Suppressor macrophage (primary cell): ENCODE data around the gene PALMD.

ENCODE experiments used
- DNase-seq, 4 experiments: peaks; one replicate each; pipeline ENCODE4 v3.0.0-alpha.2; 2020 to 2022

PALMD gene

DNA sequence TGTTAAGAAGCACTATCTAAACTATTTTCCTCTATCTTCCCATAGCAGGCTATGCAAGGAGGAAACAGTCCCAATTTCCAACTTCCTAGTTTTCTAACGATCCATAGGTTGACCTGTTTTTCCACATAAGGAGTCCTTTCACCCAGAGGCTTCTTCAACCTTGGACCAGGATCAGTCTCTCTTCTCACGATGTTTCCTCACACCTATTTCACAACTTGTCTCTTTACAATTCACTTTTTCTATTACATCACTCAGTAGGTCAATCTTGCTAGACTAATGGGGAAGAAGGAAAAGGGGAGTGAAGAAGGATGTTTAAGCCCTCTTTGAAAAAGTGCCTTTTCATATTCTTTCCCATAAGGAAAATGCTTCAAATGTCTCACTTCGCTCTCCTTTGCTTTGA lies 15.9 kb downstream of the PALMD start:
- peak in 1 of 4 experiments; percentile 6 for DNase-seq

DNA sequence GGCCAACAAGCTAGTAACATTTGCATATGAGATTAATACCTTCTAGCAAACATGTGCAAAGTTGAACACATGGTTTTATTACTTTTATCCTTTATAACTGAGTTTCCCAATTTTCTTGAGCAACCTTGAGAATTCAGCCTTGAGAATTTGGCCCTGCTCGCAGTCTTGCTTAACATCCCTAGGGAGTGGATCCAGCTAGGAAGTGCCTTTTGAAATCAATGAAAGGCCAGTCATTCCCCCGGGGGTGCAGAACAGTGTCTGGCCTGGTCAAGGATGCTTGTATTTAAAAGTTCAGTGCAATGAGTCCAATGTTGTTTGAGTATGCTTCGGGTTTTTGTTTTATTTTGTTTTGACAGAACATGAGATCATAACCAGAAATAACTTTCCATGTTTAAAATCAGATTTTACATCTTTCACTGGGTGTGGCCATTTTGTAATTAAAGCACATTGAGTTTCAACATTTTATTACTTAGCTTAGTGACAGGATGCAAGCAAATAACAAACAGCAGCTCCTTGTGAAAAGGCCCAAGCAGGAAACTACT lies 16.7 kb downstream of the PALMD start:
- no peak for DNase-seq

DNA sequence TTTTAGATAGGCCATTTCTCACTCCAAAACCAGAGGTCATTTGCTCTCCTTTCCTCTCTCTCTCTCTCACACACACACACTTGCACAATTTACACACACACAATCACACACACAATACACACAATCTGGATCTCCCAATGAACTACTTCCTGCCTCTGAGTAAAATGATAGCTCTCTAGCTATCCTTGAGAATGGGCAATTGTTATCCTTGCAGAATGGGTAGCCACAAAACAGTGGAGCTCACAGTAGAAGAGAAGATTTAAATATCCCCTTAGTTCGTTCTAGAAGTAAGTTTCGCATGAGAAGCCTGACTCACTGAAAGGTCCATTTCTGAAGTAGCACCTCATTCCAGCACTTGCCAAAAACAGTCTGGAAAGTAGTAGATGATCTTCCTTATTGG lies 17.6 kb downstream of the PALMD start:
- DNase-seq = no peak

DNA sequence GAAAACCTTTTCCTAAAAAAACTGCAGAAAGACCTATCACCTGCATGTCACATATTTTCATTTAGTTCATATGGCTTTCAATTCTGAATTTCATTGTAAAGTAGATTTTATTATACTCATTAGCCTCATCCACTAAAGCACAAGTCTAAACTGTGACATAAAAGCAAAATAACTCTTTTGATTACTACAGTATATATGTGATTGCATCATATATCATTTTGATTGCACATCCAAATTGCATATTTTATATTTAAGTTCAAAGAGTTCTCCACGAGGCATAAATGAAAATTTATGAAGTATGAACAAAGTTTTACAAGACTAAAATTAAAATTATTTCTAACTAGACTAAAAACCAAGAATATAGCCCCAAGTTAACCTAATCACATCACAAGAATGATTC lies 19.3 kb downstream of the PALMD start:
- no peak for DNase-seq

DNA sequence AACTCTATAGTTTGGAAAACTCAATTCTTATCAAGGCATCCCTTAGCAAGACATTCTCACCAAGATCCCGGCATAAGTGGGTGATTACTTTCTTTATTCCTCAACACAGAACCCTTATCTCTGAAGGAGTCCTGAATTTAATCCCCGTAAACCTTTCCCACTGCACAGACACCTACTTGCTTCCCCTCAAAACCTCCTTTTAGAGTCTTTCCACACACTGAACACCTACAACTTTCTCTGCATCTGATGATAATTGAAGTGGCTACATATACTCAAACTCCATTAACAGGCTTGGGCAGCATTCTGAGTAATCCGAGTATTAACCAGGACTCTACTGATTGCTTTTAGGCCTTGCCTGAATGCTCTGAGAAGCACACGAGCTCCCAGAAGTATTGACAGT lies 23.5 kb downstream of the PALMD start:
- no peak for DNase-seq

DNA sequence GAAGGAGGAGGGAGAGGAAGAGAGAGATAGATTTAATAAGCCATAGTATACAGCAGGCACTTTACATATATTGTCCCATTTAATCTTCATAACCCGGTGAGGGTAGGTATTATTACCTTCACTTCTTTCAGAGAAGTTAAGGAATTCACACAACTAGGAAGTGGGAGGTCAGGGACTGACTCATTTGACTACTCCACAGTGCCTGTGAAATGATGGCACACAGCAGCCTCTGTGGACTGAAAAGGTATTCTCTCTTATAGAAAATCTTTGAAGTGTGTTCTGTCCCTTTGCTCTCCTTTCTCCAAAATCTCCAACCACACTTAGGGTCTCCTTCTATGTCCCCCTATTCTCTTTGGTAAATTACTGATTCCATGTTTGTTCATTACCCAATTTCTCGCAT lies 23.9 kb downstream of the PALMD start:
- no peak for DNase-seq

DNA sequence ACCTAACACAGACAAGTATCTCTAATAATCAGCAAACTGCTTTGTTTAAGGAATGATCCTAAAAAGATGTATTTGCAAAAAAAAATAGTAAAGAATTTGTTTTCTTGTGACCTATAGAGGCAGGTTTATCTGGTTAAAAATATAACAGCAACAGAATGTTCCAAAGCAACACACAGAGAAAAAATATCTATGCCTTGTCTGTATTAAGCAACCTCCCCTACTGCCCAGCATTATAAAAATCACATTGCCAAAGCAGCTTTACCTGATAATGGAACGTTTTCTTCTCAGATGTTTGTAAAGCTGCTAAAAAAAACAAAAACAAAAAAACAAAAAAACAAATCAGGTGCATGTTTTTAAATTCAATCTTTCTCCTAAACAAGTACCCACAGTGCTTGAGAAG lies 24.7 kb downstream of the PALMD start:
- no peak for DNase-seq

DNA sequence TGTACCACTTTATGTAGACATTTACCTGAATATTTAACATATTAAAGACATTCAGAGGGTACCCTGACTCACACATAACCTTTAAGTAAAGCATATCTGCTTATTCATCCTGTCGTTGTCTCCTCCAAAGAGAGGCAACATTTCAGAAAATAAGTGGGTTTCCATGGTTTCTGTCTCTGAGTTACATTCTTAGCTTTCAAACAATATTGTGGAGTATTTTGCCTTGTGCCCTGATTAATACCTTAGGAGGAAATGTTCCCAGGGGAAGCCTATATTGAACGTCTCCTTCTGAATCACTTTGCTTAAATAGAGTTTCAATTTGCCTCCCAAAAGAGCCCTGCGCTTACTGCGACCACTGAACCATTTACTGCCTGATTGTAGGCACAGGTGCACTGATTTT lies 26.1 kb downstream of the PALMD start:
- DNase-seq = no peak

DNA sequence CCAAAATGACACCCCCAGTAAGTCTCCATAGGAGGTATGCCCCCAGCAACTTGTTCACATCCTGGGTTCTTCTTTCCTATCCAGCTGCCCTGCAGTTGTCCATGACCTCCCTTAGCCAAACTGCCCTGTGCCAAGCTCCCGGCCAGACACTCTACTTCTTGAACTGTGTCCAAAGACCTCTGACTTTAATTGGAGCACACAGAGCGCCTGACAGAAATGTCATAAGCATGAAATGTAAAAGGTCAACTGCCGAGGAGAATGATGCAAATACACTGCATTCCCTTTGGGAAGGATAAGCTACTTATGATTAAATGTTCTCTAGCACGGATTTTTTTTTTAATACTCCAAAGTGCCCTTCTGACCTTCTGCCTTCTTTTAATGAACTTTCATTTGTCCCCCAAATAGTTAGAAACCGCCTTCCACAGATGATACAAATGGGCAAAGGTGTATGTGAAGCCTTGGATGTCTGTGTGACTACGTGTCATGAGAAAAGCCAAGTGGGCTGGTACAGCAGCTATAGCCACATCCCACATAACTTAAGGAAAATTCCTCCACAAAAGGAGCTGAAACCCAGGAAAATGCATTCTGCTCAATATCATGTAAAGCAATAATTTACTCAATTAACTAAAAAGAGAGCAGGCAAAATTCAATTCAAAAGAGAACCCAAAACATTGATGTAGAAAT lies 26.8 kb downstream of the PALMD start:
- DNase-seq = no peak

DNA sequence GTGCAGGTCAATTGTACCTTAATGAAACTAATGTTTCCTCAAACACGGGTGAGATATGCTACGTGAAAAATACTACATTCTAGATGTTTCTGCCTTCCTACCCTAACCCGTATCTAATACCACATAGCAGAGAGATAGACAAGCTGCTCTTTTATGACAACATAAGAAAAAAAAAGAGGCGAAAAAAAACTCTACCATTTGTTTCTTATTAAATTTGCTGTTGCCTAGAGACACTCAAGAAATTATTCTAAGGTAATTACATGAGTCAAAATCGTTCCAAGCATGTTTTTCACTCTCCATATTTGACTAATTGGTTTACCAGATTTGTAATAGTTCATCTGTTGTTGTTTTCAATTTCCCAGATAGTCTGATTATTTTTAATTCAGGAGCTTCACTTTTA lies 27.4 kb downstream of the PALMD start:
- DNase-seq = no peak

DNA sequence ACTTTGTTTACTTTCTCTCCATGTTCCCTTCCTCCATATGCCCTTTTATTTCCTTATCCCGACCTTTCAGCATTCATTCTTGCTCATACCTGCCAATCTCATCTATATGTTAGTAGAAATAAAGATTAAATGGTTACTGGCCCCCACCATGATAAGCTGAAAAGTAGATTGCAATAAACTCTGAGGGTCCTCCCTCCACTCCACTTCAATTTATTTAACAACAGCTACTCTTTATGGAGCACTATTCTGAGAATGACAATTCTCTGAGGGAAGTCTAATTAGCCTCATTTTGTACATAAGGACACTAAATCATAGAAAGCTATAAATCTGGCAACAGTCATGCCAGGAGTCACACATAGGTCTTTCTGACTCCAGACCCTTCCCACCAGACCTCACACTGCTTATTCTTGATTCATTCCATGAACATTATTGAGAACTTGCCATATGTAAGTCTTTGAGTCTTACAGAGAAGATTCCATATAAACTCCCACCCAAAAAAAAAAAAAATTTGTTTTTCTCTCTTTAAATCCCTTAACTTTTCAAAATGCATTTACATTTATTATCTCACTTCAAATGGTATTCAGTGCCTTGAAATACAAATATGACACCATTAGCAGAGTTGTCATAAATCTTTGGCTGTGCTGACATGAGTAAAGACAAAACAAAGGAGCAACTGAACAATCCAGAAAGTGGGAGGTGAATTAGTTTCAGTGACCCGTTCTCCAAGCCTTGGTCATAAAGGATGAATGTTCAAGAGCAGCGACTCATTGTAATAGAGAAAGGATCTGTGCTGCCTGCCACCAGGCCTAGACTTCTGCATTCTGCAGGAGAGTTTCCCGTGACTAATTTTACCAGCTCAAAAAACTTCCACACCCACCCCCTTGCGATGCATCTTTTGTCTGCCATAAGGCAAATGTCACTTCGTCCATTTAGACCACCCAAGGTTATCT lies 28.5 kb downstream of the PALMD start:
- peak in 2 of 4 experiments; percentile 1 to 3 for DNase-seq

DNA sequence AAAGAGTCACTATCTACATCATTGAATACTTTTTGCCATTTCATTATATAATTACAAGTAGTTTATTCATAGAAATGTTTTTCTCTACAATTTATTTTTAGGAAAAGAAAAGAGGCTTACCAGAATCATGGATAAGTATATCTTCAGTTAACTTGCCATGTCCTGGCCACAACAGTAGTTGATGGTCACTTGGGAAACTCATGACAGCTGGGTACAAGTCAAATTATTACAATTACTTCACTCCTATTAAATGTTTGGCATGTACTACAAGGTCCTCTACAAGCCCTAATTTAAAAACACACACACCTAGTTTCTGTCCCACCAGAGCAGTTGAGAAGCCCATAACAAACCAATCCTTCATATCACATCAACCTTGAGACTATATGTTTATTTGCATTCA lies 29.4 kb downstream of the PALMD start:
- no peak for DNase-seq

DNA sequence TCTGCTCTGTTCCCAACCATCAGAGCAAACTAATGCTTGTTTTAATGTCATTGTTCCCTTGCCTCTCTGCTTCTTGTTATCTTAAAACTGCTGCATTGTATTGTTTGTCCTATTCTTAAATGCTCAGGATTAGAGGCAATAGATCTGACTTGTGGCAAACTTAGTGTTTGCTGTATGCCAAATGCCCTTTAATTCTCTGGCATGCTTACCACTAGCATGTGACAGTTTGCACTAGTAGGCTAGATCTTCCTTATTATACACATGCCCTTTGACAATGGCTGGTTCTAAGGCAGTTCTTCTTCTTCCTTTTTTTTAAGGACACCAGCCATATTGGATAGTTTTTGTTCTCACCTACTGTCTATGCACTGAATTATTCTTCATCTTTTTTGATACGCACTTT lies 30.1 kb downstream of the PALMD start:
- DNase-seq = peak in 2 of 4 experiments; percentile 3 to 16

DNA sequence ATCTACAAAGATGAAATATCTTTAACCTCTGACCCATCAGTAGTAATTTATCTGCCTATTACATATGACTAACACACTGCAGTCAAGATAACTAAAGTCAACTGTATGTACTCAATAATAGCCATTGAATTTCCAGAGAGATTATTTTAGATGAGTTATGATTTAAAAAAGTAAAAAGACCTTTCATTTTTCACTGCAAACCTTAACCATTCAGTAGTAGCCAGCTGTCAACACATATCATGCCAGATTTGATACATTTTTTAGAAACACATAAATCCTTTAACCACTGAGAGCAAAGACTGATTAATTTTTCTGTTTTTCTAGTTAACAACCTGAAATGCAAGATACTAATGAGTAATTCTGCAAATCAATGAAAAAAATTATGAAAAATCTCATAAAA lies 31.0 kb downstream of the PALMD start:
- no peak for DNase-seq

DNA sequence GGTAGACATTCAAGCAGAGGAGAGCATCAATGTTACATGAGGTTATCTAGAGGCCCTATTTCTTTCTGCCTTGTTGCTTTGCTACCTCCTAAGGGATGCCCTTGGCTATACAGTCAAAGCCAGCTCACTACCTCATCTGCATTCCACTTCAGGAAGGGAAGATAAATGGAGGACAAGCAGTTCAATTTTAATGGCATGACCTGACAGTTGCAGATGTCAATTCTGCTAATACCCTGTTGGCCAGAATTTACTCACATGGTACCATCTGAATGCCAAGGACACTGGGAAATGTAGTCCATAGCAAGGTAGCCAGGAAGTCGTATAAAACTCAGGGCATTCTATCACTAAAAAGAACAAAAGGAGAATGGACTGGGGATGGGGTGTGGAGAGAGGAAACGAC lies 31.5 kb downstream of the PALMD start:
- DNase-seq = no peak

DNA sequence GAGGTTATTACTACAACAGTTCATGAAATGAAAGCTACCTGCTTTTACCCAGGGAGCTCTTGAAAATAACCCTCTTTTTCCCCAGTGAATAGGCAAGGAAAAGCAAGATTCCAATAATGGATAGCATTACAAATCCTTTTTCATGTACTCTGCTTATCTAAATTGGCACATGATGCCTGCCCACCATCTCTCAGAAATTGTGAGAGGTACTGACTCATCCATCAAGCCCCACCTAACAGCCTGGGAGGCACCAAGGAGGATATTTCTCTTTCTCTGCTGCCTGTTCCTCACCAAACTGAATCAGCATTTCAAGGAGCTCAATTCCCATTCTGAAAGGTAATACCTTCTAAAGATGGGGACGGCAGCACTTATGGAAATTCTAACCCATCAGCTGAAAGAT lies 34.4 kb downstream of the PALMD start:
- no peak for DNase-seq

DNA sequence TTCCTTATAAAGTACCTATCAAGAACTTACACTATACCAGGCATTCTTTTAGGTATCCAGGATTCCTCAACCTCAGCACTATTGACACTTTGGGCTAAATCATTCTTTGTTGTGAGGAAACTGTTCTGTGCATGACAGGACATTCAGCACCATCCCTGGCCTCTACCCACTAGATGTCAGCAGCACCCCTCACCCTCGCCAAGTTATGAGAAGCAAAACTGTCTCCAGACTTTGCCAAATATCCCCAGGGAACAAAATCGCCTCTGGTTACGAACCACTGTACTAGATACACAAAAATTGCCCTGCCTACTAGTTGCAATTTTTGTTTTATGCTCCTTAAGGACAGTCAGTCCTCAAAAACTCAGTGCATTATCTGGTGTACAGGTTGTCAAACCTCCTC lies 35.7 kb downstream of the PALMD start:
- no peak for DNase-seq

DNA sequence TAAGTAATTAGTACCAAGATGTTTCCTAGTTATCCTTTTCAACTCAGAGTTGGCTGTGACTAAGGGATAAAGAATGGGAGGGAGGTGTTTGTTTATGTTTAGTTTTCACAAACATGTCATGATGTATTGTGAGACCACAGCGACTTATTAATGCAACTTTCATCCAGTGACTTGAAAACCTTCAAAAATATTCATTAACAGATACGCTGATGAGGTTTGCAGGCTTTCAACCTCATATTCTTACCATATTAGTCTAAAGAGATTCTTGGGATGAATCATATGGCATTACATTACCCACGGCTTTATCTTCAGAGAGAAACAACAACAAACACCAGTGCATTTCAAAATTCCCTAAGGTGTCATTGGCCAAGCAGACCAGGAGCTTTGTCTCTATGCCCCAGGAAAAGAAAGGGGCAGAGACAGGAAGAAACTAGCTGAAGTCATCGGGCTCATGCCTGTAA lies 36.4 kb downstream of the PALMD start:
- DNase-seq = no peak

DNA sequence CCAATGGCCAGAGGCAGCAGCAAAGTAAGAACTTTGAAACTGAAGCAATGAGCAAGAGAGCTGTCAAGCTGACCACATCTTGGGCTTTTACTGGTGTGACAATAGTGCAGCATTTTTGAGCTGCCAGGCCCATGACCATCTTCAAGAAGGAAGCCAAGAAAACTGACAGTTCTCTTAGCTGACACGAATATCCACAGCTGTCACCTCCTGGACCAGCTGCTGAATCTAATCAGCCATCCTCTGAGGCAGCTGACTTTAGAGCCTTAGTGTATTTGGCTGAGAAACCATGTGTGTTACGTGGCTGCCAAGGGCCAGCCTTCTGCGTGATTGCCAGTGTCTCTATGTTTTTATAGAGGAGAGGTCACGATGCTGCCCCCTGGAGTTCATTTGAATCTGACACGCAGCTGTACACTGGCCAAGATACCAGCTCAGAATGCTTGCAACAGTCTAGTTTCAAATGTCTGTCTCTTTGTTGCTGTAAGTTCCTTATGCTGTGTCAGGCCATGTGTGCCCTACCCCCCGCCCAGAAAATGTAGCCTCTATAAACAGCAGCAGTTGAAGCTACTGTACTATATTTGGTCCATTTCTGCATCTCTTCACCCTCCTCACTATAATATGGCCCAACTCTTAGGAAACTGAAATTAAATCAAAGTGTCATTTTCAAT lies 39.7 kb downstream of the PALMD start:
- DNase-seq = peak; percentile 39 to 64 (median 54)

DNA sequence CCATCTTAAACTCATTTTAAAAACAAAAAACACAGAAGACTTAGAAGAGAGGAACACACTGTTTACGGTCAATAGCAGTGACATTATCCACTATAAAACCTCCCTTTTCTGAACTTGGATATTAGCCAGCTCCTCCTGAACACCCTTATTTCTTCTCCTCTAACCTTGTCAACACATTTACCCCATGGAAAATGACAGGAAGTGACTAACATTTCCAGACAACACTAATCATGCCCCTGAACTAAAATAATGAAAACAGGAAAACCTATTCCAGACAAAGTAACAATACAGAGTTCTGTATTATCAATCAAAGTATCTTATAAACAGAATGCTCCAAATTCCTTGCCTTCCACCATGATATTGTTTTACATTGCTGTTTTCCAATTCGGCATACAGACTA lies 45.3 kb downstream of the PALMD start:
- no peak for DNase-seq

DNA sequence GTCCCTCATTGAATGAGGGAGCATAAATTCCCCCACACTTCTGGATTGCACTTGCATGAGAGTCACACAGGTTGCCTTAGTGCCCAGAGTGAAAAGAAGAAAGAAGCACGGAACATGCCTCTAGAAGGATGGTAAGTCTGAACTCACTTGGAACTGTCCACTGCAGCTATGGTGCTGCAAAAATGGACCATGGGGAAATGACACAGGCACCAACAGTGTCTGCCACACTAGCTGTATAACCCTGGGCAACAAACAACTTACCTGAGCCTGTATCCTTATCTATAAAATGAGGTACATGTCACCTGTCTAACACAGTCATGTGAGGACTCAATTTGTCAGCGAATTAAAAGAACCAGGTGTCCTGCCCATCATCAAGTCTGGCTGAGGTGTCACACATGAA lies 50.7 kb downstream of the PALMD start:
- no peak for DNase-seq

DNA sequence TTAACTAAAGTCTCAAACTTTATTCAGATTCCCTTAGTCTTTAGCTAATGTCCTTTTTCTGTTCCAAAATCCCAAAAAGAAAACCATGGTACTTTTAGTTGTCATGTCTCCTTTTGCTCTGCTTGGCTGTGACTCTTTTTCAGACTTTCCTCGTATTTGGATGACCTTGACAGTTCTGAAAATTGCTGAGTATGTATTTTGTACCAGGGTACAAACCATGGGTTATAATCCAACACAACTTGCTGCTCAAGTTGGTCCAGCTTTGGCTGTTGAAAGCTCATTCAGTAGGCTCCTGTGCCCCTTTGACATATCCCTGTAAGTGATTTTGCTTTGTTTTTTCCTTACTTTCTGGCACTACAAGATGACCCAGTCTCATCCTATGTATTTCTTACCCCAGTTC lies 51.7 kb downstream of the PALMD start:
- DNase-seq = no peak

DNA sequence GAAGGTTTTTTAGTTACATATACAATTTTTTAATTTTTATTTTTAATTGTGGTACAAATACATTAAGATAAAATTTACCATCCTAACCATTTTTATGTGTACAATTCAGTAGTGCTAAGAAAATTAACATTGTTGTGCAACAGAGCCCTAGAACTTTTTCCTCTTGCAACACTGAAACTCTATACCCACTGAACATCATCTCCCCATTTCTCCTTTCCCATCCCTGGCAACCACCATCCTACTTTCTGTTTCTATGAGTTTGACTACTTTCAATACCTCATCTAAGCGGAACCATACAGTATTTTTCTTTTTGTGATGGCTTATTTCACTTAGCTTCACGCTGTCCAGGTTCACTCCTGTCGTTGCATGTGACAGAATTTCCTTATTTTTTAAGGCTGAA lies 54.1 kb downstream of the PALMD start:
- DNase-seq = peak; percentile 14 to 51 (median 36)
